GM18517 (cell line): ENCODE measurements around the gene DOLPP1.

Source experiments
- ATAC-seq: cut with Tn5 transposase; IDR thresholded peaks from one replicate; pipeline ENCODE4 v1.9.1; 2021; ENCODE audit warnings: mild to moderate bottlenecking, moderate library complexity; ENCODE audit not compliant: unreplicated experiment

Gene DOLPP1

GRCh38 chr9:129136446-129137035 is 55.6 kb downstream of the DOLPP1 start:
- no peak for ATAC-seq

- ATAC-seq: no peak
Measured at GRCh38 chr9:129137292-129138143, 56.6 kb downstream of the DOLPP1 start.

- no peak for ATAC-seq
Measured at GRCh38 chr9:129138144-129138462, 57.2 kb downstream of the DOLPP1 start.

- no peak for ATAC-seq
Measured at GRCh38 chr9:129138476-129139232, 57.7 kb downstream of the DOLPP1 start.

- peak; percentile 50 for ATAC-seq
Measured at GRCh38 chr9:129139233-129139992, 58.5 kb downstream of the DOLPP1 start.

- peak; percentile 51 for ATAC-seq
Measured at GRCh38 chr9:129139993-129140396, 59.1 kb downstream of the DOLPP1 start.
